Stimulated activated CD4-positive, alpha-beta T cell treated with anti-CD3 and anti-CD28 coated beads, Interleukin-1b, Interleukin-23, amount 100 ng/mL, for 4 hours (primary cell): ENCODE measurements around the gene PWWP2B.
"Not testable (repeated sequence)": the region's sequence is repeated elsewhere in the genome, so short reads cannot be mapped to it uniquely, and the experiment has no call there.

ENCODE experiments used
- DNase-seq, 2 donors: peaks; one replicate each; pipeline ENCODE4 v3.0.0-alpha.2; 2020; ENCODE audit warnings: low read depth in 2 of 2

Gene PWWP2B

DNA sequence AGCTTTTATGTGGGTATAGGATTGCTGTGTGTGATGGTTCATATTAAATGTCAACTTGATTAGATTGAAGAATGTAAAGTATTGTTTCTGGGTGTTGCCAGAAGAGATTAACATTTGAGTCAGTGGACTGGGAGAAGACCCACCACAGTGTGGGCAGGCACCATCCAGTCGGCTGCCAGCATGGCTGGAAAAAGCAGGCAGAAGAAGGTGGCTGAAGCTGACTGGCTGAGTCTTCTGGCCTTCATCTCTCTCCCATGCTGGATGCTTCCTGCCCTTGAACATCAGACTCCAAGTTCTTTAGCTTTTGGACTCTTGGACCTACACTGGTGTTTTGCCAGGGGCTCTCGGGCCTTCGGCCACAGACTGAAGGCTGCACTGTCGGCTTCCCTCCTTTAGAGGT lies 16.0 kb upstream of the PWWP2B start:
- DNase-seq: not testable (repeated sequence)

DNA sequence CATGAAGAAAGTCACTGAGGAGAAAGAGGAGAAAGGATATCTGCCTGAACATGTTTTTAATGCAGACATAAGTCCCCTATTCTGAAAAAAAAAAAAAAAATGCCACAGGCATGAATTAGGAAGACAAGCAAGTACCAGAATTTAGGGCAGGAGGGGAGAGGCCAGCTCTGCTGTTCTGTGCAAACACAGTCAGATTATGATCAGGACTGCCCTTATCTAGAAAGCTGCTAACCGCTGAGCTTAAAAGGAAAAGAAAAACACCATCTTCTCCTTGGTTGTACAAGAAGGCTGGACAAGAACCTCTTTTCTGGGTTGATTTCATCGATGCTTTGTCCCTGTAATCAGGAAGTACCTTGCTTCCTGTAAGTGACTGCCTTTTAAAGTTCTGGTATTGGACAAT lies 15.3 kb upstream of the PWWP2B start:
- DNase-seq: no peak

- no peak for DNase-seq
These were observed 14.6 kb upstream of the PWWP2B start for GRCh38 chr10:132382231-132382922.

- DNase-seq: no peak
These were observed 13.9 kb upstream of the PWWP2B start for GRCh38 chr10:132383101-132383500.

- DNase-seq: no peak
These were observed 13.2 kb upstream of the PWWP2B start for GRCh38 chr10:132383751-132384196.

DNA sequence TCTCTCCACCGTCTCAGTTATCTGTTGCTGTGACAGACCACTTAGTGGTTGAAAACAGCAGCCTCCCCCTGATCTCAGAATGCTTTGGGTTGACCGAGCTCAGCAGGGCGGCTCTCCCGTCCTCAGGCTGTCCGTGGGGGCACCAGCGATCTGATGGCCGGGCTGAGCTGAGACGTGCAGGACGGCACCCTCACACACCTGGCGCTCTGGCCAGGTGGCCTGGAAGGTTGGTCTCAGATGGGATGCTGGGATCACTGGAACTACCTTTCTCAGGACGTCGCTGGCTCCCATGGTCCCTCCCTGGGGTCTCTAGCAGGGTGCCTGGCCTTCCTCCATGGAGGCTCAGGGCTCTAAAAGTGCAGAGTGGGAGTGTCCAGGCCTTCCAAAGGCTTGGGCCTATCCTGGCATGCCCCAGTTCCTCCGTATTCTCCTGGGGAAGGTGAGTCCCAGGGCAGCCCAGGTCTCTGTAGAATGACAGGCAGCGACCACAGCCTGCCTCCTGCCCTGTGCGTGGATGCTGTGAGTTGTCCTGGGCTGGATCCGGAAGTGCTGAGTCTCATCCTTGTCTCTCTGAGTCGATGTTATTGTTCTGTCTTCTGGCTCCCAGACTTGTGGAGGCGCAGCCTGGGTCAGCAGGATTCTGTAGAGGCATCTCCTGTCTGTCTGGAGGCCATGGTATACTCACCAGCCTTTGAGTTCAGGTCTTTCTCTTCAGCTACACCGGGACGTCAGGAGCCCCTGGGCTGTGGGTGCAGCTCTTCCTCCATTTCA lies 12.2 kb upstream of the PWWP2B start:
- no peak for DNase-seq

GRCh38 chr10:132385389-132385667 lies 11.7 kb upstream of the PWWP2B start:
- DNase-seq: no peak

GRCh38 chr10:132385721-132386418 lies 11.1 kb upstream of the PWWP2B start:
- no peak for DNase-seq

DNA sequence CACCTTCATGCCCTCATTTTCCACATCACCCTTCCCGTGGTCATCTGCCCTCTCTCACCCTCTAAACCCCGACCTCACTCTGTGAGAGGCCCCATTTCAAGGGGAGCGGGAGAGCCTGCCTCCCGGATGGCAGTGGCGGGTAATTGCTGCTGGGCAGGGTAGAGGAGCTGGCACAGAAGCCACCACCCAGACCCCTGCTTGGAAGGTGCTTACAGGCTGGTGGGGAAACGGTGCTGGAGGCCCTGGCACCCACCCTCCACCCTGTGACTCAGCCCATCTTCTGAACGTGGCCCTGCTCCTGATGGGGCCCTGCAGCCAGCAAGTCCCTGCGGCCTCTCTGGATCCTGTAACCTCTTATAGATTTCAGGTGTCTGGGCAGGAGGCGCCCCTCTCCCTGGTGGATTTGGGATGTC lies 10.6 kb upstream of the PWWP2B start:
- no peak for DNase-seq

GRCh38 chr10:132386896-132387295 lies 10.1 kb upstream of the PWWP2B start:
- DNase-seq: not testable (repeated sequence)

GRCh38 chr10:132387764-132388210 lies 9.2 kb upstream of the PWWP2B start:
- peak; percentile 71 to 74 for DNase-seq

GRCh38 chr10:132388891-132389432 lies 8.0 kb upstream of the PWWP2B start:
- DNase-seq: no peak

DNA sequence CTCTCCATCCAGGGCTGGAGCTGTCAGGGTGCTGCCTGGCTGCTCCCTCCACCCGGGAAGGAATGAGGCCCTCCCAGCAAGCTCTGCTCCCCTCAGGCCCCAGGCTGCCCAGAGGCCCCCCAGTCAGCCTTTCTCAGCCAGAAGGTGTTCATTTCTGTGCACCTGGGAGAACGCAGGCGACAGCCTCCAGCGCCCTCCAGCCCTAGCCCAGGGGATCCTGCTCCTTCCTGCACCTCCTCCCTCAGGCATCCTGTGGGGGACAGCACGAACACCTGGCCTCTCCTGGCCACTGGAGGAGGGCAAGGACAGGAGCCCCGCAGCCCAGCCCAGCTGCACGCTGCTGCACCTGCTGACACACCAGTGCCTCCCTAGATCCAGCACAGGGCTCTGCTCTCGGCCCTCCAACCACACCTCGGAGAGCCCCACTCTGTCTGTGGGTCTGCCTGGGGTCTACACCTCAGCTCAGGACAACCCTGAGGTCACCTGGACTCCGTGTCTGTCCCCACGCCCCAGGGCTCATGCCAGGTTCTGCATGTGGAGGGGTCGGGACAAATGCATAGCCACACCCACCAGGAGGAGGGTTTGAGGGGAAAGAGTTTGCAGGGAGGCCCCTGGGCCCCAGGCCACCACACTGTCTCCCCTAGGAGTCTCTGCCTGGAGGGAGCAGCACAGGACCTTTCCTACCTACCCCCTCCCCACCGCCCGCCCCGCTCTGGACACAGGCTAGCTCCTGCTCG lies 7.4 kb upstream of the PWWP2B start:
- no peak for DNase-seq

- DNase-seq: no peak
These were observed 6.7 kb upstream of the PWWP2B start for GRCh38 chr10:132390170-132390920.

- DNase-seq: no peak
These were observed 5.9 kb upstream of the PWWP2B start for GRCh38 chr10:132390921-132391675.

GRCh38 chr10:132391676-132392020 lies 5.4 kb upstream of the PWWP2B start:
- DNase-seq: no peak

GRCh38 chr10:132392184-132392800 lies 4.7 kb upstream of the PWWP2B start:
- no peak for DNase-seq

GRCh38 chr10:132392811-132393694 lies 3.9 kb upstream of the PWWP2B start:
- no peak for DNase-seq

DNA sequence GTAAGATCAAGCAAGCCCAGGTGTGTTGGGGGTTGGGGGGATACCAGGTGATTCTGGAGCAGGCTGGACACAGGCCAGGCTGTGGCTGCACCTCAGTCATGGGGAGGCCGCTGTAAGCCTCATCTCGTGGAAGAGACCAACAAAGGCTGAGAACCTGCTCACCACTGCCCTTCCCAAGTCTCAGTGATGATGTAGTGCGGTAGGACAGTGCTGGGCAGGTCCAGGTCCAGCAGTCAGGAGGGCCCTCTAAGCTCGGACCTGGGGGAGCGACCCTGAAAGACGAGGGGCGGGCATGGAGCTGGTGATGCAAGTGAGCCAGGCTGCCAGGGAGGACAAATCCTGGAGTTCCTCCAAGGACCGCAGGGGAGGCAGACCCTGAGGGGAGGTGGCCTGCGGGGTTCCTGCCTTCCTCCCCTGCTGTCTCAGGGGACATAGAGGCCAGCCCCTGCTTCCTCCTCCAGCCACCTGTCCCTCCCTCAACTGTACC lies 3.3 kb upstream of the PWWP2B start:
- DNase-seq: no peak
